HCT116 (cell line): ENCODE data around the gene RASGRP2.

Experiments used
- EZH2 ChIP-seq: fragments of 200-600 bp; sonication (generic); IDR thresholded peaks from 2 replicates; pipeline ENCODE4 v1.6.1; 2017; ENCODE audit warnings: antibody characterized with exemption, mixed run types
- JUND ChIP-seq: IDR thresholded peaks from 2 replicates; pipeline ENCODE4 v1.6.1; 2012
- POLR2A ChIP-seq: IDR thresholded peaks from 2 replicates; pipeline ENCODE4 v1.7.0; 2011; ENCODE audit warnings: borderline replicate concordance; ENCODE audit not compliant: insufficient read depth, insufficient read length; ENCODE audit errors: extremely low read depth
- POLR2AphosphoS5 ChIP-seq: IDR thresholded peaks from 2 replicates; pipeline ENCODE4 v1.6.1; 2011; ENCODE audit warnings: mild to moderate bottlenecking, low read depth, low read length, moderate library complexity
- TCF7L2 ChIP-seq: IDR thresholded peaks from 2 replicates; pipeline ENCODE4 v1.7.0; 2011; ENCODE audit warnings: borderline replicate concordance, inconsistent platforms; ENCODE audit not compliant: insufficient read depth, insufficient read length; ENCODE audit errors: extremely low read depth
- ZNF274 ChIP-seq: fragments of 200-500 bp; sonication (Bioruptor generic); IDR thresholded peaks from 2 replicates; pipeline ENCODE4 v1.6.1; 2014; ENCODE audit warnings: mild to moderate bottlenecking, low read depth, low read length, inconsistent platforms
- TF ChIP-seq, protein P1 (sequence below): IDR thresholded peaks from 2 replicates; pipeline ENCODE4 v1.6.1; 2012; ENCODE audit warnings: low read depth
- TF ChIP-seq, protein P2 (sequence below), 3 experiments: fragments of 200-600 bp in 1 of 3; sonication (generic) in 1 of 3; IDR thresholded peaks in 2 of 3; conservative IDR thresholded peaks in 1 of 3; 2 replicates each; pipeline ENCODE4 v1.5.1; 2012 to 2017; ENCODE audit warnings: low read depth in 2 of 3, low read length in 2 of 3, antibody characterized with exemption in 1 of 3, borderline replicate concordance in 1 of 3, control low read depth in 1 of 3, mild to moderate bottlenecking in 1 of 3, mixed read lengths in 1 of 3, mixed run types in 1 of 3, moderate library complexity in 1 of 3; ENCODE audit not compliant: insufficient read depth in 1 of 3
- TF ChIP-seq, protein P3 (sequence below): IDR thresholded peaks from 2 replicates; pipeline ENCODE4 v1.6.1; 2012
- TF ChIP-seq, protein P4 (sequence below): IDR thresholded peaks from 2 replicates; pipeline ENCODE4 v1.6.1; 2012

DNA sequence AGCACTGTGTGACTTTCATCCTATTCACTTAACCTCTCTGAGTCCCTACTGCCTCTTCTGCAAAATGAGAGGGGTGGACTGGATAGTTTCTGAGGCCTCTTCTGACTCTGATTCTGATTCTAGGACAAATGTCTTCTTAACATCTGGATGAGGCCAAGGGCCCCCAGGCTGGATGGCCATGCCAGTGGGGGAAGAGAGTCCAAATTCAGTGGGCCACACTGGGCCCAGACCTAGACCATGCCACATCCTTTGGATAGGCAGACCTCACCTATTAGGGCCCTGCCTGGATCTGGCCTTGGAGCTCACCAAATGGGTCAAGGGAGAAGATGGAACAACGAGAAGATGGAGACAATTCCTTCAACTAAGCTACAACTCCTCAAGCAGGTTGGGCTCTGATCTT is 45.5 kb downstream of the RASGRP2 start:
- TF ChIP-seq, protein P1, sequence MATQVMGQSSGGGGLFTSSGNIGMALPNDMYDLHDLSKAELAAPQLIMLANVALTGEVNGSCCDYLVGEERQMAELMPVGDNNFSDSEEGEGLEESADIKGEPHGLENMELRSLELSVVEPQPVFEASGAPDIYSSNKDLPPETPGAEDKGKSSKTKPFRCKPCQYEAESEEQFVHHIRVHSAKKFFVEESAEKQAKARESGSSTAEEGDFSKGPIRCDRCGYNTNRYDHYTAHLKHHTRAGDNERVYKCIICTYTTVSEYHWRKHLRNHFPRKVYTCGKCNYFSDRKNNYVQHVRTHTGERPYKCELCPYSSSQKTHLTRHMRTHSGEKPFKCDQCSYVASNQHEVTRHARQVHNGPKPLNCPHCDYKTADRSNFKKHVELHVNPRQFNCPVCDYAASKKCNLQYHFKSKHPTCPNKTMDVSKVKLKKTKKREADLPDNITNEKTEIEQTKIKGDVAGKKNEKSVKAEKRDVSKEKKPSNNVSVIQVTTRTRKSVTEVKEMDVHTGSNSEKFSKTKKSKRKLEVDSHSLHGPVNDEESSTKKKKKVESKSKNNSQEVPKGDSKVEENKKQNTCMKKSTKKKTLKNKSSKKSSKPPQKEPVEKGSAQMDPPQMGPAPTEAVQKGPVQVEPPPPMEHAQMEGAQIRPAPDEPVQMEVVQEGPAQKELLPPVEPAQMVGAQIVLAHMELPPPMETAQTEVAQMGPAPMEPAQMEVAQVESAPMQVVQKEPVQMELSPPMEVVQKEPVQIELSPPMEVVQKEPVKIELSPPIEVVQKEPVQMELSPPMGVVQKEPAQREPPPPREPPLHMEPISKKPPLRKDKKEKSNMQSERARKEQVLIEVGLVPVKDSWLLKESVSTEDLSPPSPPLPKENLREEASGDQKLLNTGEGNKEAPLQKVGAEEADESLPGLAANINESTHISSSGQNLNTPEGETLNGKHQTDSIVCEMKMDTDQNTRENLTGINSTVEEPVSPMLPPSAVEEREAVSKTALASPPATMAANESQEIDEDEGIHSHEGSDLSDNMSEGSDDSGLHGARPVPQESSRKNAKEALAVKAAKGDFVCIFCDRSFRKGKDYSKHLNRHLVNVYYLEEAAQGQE: no peak
- TF ChIP-seq, protein P2, sequence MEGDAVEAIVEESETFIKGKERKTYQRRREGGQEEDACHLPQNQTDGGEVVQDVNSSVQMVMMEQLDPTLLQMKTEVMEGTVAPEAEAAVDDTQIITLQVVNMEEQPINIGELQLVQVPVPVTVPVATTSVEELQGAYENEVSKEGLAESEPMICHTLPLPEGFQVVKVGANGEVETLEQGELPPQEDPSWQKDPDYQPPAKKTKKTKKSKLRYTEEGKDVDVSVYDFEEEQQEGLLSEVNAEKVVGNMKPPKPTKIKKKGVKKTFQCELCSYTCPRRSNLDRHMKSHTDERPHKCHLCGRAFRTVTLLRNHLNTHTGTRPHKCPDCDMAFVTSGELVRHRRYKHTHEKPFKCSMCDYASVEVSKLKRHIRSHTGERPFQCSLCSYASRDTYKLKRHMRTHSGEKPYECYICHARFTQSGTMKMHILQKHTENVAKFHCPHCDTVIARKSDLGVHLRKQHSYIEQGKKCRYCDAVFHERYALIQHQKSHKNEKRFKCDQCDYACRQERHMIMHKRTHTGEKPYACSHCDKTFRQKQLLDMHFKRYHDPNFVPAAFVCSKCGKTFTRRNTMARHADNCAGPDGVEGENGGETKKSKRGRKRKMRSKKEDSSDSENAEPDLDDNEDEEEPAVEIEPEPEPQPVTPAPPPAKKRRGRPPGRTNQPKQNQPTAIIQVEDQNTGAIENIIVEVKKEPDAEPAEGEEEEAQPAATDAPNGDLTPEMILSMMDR (IDR thresholded peaks at IDR 0.05 in 2 of 3, conservative IDR thresholded peaks at IDR 0.05 in 1 of 3; ENCODE audit: borderline replicate concordance in 1 of 3, insufficient read depth in 1 of 3, low read depth in 2 of 3, low read length in 2 of 3): no peak
- TF ChIP-seq TCF7L2 (no peak), POLR2A (no peak), POLR2AphosphoS5 (no peak), JUND (no peak), EZH2 (no peak), ZNF274 (no peak)
- TF ChIP-seq, protein P3, sequence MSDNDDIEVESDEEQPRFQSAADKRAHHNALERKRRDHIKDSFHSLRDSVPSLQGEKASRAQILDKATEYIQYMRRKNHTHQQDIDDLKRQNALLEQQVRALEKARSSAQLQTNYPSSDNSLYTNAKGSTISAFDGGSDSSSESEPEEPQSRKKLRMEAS: no peak
- TF ChIP-seq, protein P4, sequence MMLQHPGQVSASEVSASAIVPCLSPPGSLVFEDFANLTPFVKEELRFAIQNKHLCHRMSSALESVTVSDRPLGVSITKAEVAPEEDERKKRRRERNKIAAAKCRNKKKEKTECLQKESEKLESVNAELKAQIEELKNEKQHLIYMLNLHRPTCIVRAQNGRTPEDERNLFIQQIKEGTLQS: no peak
